GM12878 (cell line): ENCODE results near the gene DIAPH2. TPM values are rescaled to one million over a fixed set of nuclear protein-coding genes. Genes with fewer than 3 reads are reported as not detected.

Experiments
- ATF7 ChIP-seq: fragments of 450-650 bp; IDR thresholded peaks from 2 replicates; pipeline ENCODE4 v1.6.1; 2016; ENCODE audit warnings: low read depth, mild to moderate bottlenecking
- ESRRA ChIP-seq: IDR thresholded peaks from 2 replicates; pipeline ENCODE4 v1.6.1; 2012; ENCODE audit warnings: mild to moderate bottlenecking, low read length, improper control_type of control experiment
- SIN3A ChIP-seq: IDR thresholded peaks from 2 replicates; pipeline ENCODE4 v1.6.1; 2012; ENCODE audit warnings: low read depth, low read length, improper control_type of control experiment
- TCF12 ChIP-seq: IDR thresholded peaks from 2 replicates; pipeline ENCODE4 v1.6.1; 2011; ENCODE audit warnings: low read depth, mild to moderate bottlenecking, low read length
- TCF3 ChIP-seq: IDR thresholded peaks from 2 replicates; pipeline ENCODE4 v1.6.1; 2012; ENCODE audit warnings: low read depth, mild to moderate bottlenecking, low read length, borderline replicate concordance; ENCODE audit not compliant: insufficient read depth
- ZZZ3 ChIP-seq: IDR thresholded peaks from 2 replicates; pipeline ENCODE4 v1.6.1; 2011; ENCODE audit warnings: low read depth; ENCODE audit not compliant: control insufficient read depth, insufficient read length
- polyA plus RNA-seq, 11 experiments: library from polyadenylated mRNA; depleted of rRNA in 4 of 11; unstranded in 6 of 11; stranded (reverse) in 5 of 11; fragments of >200 nt; fragmentation: Nextera tagmentation in 4 of 11; fragmentation: Illumina TruSeq in 1 of 11; extraction: Ambion mirVana in 4 of 11; extraction: Trizol in 1 of 11; gene quantifications; 1 replicate in 1 of 11; 2 replicates in 10 of 11; pipeline versions ENCODE4 v1.2.1 to v1.2.3, GENCODE V29; 2011 to 2016; ENCODE audit warnings: inconsistent platforms in 2 of 11, missing spikeins in 2 of 11, low read depth in 1 of 11
- total RNA-seq, 4 experiments: library from RNA; depleted of rRNA in 3 of 4; stranded (reverse); fragments of >200 nt in 3 of 4; fragmentation: Illumina TruSeq in 1 of 4; extraction: Trizol in 1 of 4; gene quantifications; 2 replicates each; pipeline versions ENCODE4 v1.2.1 to v1.2.3, GENCODE V29; 2013 to 2021
- TF ChIP-seq, protein P1 (sequence below): IDR thresholded peaks from 2 replicates; pipeline ENCODE4 v1.6.1; 2011; ENCODE audit warnings: mild to moderate bottlenecking, low read depth, low read length, moderate library complexity; ENCODE audit not compliant: insufficient replicate concordance
- TF ChIP-seq, protein P2 (sequence below): IDR thresholded peaks from 2 replicates; pipeline ENCODE4 v1.6.1; 2011; ENCODE audit warnings: borderline replicate concordance, low read depth, mild to moderate bottlenecking, moderate library complexity, mixed read lengths, low read length; ENCODE audit not compliant: insufficient read depth; ENCODE audit errors: extremely low read length
- TF ChIP-seq, protein P3 (sequence below): fragments of 150-350 bp; IDR thresholded peaks from 2 replicates; pipeline ENCODE4 v1.6.1; 2016; ENCODE audit warnings: low read depth, low read length
- TF ChIP-seq, protein P4 (sequence below): fragments of 450-650 bp; IDR thresholded peaks from 2 replicates; pipeline ENCODE4 v1.6.1; 2017; ENCODE audit warnings: mild to moderate bottlenecking, moderate library complexity

DIAPH2 gene
- total and polyA plus RNA-seq, 10 of the 15 experiments (the other 5 are each of a cell fraction or from before 2014, with no cell fraction given): 2.2 to 16.6 (median 8.8) TPM

DNA sequence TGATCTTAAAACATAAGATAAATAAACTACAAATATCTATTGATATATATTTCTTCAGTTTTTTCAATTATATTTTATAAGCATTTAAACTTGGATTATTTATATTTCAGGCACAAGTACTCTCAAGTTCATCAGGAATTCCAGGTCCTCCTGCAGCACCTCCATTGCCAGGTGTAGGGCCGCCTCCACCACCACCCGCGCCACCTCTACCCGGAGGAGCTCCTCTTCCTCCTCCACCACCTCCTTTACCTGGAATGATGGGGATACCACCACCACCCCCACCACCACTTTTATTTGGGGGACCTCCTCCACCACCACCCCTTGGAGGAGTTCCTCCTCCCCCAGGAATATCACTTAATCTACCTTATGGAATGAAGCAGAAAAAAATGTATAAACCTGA is 273.1 kb downstream of the DIAPH2 start (continued):
- TF ChIP-seq, protein P1, sequence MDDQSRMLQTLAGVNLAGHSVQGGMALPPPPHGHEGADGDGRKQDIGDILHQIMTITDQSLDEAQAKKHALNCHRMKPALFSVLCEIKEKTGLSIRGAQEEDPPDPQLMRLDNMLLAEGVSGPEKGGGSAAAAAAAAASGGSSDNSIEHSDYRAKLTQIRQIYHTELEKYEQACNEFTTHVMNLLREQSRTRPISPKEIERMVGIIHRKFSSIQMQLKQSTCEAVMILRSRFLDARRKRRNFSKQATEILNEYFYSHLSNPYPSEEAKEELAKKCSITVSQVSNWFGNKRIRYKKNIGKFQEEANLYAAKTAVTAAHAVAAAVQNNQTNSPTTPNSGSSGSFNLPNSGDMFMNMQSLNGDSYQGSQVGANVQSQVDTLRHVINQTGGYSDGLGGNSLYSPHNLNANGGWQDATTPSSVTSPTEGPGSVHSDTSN: no peak
- TF ChIP-seq, protein P2, sequence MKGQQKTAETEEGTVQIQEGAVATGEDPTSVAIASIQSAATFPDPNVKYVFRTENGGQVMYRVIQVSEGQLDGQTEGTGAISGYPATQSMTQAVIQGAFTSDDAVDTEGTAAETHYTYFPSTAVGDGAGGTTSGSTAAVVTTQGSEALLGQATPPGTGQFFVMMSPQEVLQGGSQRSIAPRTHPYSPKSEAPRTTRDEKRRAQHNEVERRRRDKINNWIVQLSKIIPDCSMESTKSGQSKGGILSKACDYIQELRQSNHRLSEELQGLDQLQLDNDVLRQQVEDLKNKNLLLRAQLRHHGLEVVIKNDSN: no peak
- TF ChIP-seq ATF7: no peak
- TF ChIP-seq, protein P3, sequence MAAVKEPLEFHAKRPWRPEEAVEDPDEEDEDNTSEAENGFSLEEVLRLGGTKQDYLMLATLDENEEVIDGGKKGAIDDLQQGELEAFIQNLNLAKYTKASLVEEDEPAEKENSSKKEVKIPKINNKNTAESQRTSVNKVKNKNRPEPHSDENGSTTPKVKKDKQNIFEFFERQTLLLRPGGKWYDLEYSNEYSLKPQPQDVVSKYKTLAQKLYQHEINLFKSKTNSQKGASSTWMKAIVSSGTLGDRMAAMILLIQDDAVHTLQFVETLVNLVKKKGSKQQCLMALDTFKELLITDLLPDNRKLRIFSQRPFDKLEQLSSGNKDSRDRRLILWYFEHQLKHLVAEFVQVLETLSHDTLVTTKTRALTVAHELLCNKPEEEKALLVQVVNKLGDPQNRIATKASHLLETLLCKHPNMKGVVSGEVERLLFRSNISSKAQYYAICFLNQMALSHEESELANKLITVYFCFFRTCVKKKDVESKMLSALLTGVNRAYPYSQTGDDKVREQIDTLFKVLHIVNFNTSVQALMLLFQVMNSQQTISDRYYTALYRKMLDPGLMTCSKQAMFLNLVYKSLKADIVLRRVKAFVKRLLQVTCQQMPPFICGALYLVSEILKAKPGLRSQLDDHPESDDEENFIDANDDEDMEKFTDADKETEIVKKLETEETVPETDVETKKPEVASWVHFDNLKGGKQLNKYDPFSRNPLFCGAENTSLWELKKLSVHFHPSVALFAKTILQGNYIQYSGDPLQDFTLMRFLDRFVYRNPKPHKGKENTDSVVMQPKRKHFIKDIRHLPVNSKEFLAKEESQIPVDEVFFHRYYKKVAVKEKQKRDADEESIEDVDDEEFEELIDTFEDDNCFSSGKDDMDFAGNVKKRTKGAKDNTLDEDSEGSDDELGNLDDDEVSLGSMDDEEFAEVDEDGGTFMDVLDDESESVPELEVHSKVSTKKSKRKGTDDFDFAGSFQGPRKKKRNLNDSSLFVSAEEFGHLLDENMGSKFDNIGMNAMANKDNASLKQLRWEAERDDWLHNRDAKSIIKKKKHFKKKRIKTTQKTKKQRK: no peak
- no peak for TF ChIP-seq ESRRA
- no peak for TF ChIP-seq TCF3
- no peak for TF ChIP-seq ZZZ3
- no peak for TF ChIP-seq SIN3A
- no peak for TF ChIP-seq TCF12
- TF ChIP-seq, protein P4, sequence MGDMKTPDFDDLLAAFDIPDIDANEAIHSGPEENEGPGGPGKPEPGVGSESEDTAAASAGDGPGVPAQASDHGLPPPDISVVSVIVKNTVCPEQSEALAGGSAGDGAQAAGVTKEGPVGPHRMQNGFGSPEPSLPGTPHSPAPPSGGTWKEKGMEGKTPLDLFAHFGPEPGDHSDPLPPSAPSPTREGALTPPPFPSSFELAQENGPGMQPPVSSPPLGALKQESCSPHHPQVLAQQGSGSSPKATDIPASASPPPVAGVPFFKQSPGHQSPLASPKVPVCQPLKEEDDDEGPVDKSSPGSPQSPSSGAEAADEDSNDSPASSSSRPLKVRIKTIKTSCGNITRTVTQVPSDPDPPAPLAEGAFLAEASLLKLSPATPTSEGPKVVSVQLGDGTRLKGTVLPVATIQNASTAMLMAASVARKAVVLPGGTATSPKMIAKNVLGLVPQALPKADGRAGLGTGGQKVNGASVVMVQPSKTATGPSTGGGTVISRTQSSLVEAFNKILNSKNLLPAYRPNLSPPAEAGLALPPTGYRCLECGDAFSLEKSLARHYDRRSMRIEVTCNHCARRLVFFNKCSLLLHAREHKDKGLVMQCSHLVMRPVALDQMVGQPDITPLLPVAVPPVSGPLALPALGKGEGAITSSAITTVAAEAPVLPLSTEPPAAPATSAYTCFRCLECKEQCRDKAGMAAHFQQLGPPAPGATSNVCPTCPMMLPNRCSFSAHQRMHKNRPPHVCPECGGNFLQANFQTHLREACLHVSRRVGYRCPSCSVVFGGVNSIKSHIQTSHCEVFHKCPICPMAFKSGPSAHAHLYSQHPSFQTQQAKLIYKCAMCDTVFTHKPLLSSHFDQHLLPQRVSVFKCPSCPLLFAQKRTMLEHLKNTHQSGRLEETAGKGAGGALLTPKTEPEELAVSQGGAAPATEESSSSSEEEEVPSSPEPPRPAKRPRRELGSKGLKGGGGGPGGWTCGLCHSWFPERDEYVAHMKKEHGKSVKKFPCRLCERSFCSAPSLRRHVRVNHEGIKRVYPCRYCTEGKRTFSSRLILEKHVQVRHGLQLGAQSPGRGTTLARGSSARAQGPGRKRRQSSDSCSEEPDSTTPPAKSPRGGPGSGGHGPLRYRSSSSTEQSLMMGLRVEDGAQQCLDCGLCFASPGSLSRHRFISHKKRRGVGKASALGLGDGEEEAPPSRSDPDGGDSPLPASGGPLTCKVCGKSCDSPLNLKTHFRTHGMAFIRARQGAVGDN: no peak
